ENCODE results near the gene CDR2L. TPM values are rescaled to one million over a fixed set of nuclear protein-coding genes. Genes with fewer than 3 reads are reported as not detected.

The CDR2L gene
- total and polyA plus RNA-seq, 9 donors = 2.1 to 19.2 (median 5.2) TPM

DNA sequence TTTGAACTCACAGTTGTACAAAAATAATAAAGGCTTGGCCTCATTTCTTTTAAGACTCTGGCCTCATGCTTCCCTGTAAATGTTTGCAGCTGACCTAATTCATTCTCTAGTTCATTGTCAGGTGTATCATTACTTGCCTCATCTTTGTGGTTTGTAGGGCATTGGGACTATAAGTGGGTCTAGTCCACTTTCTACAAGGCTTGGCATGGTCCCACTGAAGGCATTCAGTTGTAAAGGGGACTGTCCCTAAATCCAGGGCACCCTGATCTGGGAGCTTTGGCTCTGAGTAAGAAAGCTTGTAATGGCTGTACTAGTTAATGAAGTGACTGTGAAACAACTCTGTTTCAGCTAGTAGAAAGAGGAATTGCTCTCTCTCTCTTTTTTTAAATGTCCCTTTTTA lies 62.3 kb downstream of the CDR2L start:
- intact Hi-C loops (cut with DNase I) = loop anchor here in 1 of 4 donors (10.0 kb wide), 1 partner anchor 155 kb away; the partner anchor contains the start of gene NUP85
- no peak for TF ChIP-seq POLR2A (IDR thresholded peaks at IDR 0.05)
- TF ChIP-seq, protein P1, sequence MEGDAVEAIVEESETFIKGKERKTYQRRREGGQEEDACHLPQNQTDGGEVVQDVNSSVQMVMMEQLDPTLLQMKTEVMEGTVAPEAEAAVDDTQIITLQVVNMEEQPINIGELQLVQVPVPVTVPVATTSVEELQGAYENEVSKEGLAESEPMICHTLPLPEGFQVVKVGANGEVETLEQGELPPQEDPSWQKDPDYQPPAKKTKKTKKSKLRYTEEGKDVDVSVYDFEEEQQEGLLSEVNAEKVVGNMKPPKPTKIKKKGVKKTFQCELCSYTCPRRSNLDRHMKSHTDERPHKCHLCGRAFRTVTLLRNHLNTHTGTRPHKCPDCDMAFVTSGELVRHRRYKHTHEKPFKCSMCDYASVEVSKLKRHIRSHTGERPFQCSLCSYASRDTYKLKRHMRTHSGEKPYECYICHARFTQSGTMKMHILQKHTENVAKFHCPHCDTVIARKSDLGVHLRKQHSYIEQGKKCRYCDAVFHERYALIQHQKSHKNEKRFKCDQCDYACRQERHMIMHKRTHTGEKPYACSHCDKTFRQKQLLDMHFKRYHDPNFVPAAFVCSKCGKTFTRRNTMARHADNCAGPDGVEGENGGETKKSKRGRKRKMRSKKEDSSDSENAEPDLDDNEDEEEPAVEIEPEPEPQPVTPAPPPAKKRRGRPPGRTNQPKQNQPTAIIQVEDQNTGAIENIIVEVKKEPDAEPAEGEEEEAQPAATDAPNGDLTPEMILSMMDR (IDR thresholded peaks at IDR 0.05) = no peak
- no peak for TF ChIP-seq EP300 (IDR thresholded peaks at IDR 0.05)
- no peaks in the 10 kb centered on the region for H3K27me3 ChIP-seq
- H3K9me3 ChIP-seq = no peaks in the 10 kb centered on the region
- no peak for DNase-seq
- peak overlapping the region in 1 of 2 donors; percentile 41 for H3K27ac ChIP-seq
- peaks cover 2% of the 10 kb centered on the region for H3K4me1 ChIP-seq (ENCODE audit: insufficient read depth)
- H3K36me3 ChIP-seq = no peaks in the 10 kb centered on the region
- no peak overlapping the region for H3K4me3 ChIP-seq

DNA sequence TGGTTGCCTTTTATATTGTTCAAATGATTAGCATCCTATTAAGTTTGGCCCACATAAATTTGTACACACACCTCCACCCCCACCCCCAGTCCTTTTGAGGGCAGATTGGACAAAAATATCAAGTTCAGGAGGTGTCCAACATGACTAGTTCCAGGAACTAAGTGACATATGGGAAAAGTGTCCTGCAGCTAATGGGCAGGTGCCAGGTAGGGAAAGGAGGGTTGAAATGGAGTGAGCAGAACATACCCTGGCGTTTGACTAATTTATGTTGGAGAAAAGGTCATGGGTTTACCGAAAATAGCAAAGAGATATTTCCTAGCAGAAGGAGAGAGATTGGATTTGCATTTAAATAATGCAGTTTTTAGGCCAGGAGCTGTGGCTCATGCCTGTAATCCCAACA lies 64.5 kb downstream of the CDR2L start:
- Histone ChIP-seq H3K9me3 (no peaks in the 10 kb centered on the region), H3K36me3 (no peaks in the 10 kb centered on the region), H3K4me1 (ENCODE audit: insufficient read depth) (peaks cover 2% of the 10 kb centered on the region), H3K27ac (no peak overlapping the region), H3K27me3 (no peaks in the 10 kb centered on the region), H3K4me3 (no peak overlapping the region)
- intact Hi-C loops (cut with DNase I) = loop anchor here in 1 of 4 donors (10.0 kb wide), 1 partner anchor 153 kb away; the partner anchor contains the start of gene NUP85
- 71 to 78% (median 74%) methylated on average over 2 of the region's 2 CpGs for WGBS, 3 donors
- DNase-seq = no peak
- TF ChIP-seq, protein P1 (IDR thresholded peaks at IDR 0.05) = no peak
- TF ChIP-seq EP300 (IDR thresholded peaks at IDR 0.05) (no peak), POLR2A (IDR thresholded peaks at IDR 0.05) (no peak)

Small RNAs within 50 kb of the gene (small RNA-seq; reads per million reads assigned to genes)
- not detected for gene RN7SL573P
- not detected for gene RNU6-362P

Other genes with a start within 250 kb of the CDR2L start
- gene NHERF1, start 239.0 kb upstream of the CDR2L start, total RNA-seq = 100 to 1,000 TPM in 1 of 7 donors, 10 to 100 TPM in 6; 12.1 to 101 (median 21.7) TPM
- gene NHERF1, start 239.0 kb upstream of the CDR2L start, polyA plus RNA-seq = 10 to 100 TPM; 13.9 to 21.0 TPM
- gene NAT9, start 211.3 kb upstream of the CDR2L start, total RNA-seq = 10 to 100 TPM; 24.7 to 87.0 (median 56.8) TPM
- gene NAT9, start 211.3 kb upstream of the CDR2L start, polyA plus RNA-seq = 10 to 100 TPM; 19.7 to 44.8 TPM
- under 1 TPM; 0.11 to 0.82 (median 0.32) TPM for gene GRIN2C, start 127.7 kb upstream of the CDR2L start, total RNA-seq
- under 1 TPM; 0.36 to 0.58 TPM for gene GRIN2C, start 127.7 kb upstream of the CDR2L start, polyA plus RNA-seq
- 10 to 100 TPM; 11.1 to 50.8 (median 43.4) TPM for gene FDXR, start 114.6 kb upstream of the CDR2L start, total RNA-seq
- 10 to 100 TPM; 13.6 to 26.5 TPM for gene FDXR, start 114.6 kb upstream of the CDR2L start, polyA plus RNA-seq
- under 1 TPM in 1 of 7 donors, not detected in 6; 0.42 TPM for gene FADS6, start 94.0 kb upstream of the CDR2L start, total RNA-seq
- under 1 TPM in 1 of 2 donors, not detected in 1; 0.12 TPM for gene FADS6, start 94.0 kb upstream of the CDR2L start, polyA plus RNA-seq
- gene USH1G, start 64.4 kb upstream of the CDR2L start, total RNA-seq = 1 to 10 TPM in 4 of 7 donors, under 1 TPM in 3; 0.57 to 1.4 (median 1.1) TPM
- under 1 TPM; 0.08 to 0.29 TPM for gene USH1G, start 64.4 kb upstream of the CDR2L start, polyA plus RNA-seq
- not detected for gene OTOP2, start 63.4 kb upstream of the CDR2L start, total RNA-seq
- not detected for gene OTOP2, start 63.4 kb upstream of the CDR2L start, polyA plus RNA-seq
- gene OTOP3, start 51.7 kb upstream of the CDR2L start, total RNA-seq = not detected
- gene OTOP3, start 51.7 kb upstream of the CDR2L start, polyA plus RNA-seq = not detected
- 10 to 100 TPM in 2 of 7 donors, 1 to 10 TPM in 5; 1.8 to 21.6 (median 5.2) TPM for gene HID1, start 14.9 kb upstream of the CDR2L start, total RNA-seq
- gene HID1, start 14.9 kb upstream of the CDR2L start, polyA plus RNA-seq = 1 to 10 TPM; 4.1 to 7.2 TPM
- gene MRPL58, start 25.0 kb downstream of the CDR2L start, total RNA-seq = 10 to 100 TPM; 17.9 to 40.6 (median 22.0) TPM
- gene MRPL58, start 25.0 kb downstream of the CDR2L start, polyA plus RNA-seq = 10 to 100 TPM; 24.3 to 39.7 TPM
- 100 to 1,000 TPM; 137 to 226 (median 153) TPM for gene ATP5PD, start 59.3 kb downstream of the CDR2L start, total RNA-seq
- 100 to 1,000 TPM; 199 to 331 TPM for gene ATP5PD, start 59.3 kb downstream of the CDR2L start, polyA plus RNA-seq
- gene KCTD2, start 59.6 kb downstream of the CDR2L start, total RNA-seq = 10 to 100 TPM; 25.0 to 62.5 (median 50.2) TPM
- gene KCTD2, start 59.6 kb downstream of the CDR2L start, polyA plus RNA-seq = 10 to 100 TPM; 35.8 to 66.8 TPM
- 10 to 100 TPM in 5 of 7 donors, 1 to 10 TPM in 2; 6.0 to 20.6 (median 12.6) TPM for gene SLC16A5, start 100.3 kb downstream of the CDR2L start, total RNA-seq
- gene SLC16A5, start 100.3 kb downstream of the CDR2L start, polyA plus RNA-seq = 1 to 10 TPM; 2.0 to 10.0 TPM
- 1 to 10 TPM; 4.6 to 8.5 (median 5.1) TPM for gene ARMC7, start 122.3 kb downstream of the CDR2L start, total RNA-seq
- 10 to 100 TPM in 1 of 2 donors, 1 to 10 TPM in 1; 5.7 to 10.5 TPM for gene ARMC7, start 122.3 kb downstream of the CDR2L start, polyA plus RNA-seq
- 100 to 1,000 TPM in 2 of 7 donors, 10 to 100 TPM in 5; 51.3 to 118 (median 65.9) TPM for gene NT5C, start 144.1 kb downstream of the CDR2L start, total RNA-seq
- gene NT5C, start 144.1 kb downstream of the CDR2L start, polyA plus RNA-seq = 10 to 100 TPM; 10.0 to 72.9 TPM
- 10 to 100 TPM; 12.9 to 46.4 (median 20.2) TPM for gene JPT1, start 166.9 kb downstream of the CDR2L start, total RNA-seq
- 10 to 100 TPM; 20.0 to 54.5 TPM for gene JPT1, start 166.9 kb downstream of the CDR2L start, polyA plus RNA-seq
- 100 to 1,000 TPM in 5 of 7 donors, 10 to 100 TPM in 2; 75.7 to 504 (median 395) TPM for gene SUMO2, start 195.3 kb downstream of the CDR2L start, total RNA-seq
- gene SUMO2, start 195.3 kb downstream of the CDR2L start, polyA plus RNA-seq = 100 to 1,000 TPM; 120 to 497 TPM
- gene NUP85, start 218.0 kb downstream of the CDR2L start, total RNA-seq = 10 to 100 TPM; 23.4 to 82.2 (median 55.1) TPM
- 10 to 100 TPM; 38.1 to 41.1 TPM for gene NUP85, start 218.0 kb downstream of the CDR2L start, polyA plus RNA-seq

All from ovary (tissue), 9 donors.